Prostate gland (tissue), 2 donors: ENCODE measurements around the gene DDI1. TPM values are rescaled to one million over a fixed set of nuclear protein-coding genes. Genes with fewer than 3 reads are reported as not detected.

Experiments
- DNase-seq: peaks from one replicate; pipeline ENCODE4 v3.0.0-alpha.2; 2019; ENCODE audit warnings: low spot score
- H3K27ac ChIP-seq, 2 donors: fragments of 200-600 bp; sonication (generic); 2 replicates each; pipeline ENCODE4 v1.5.1; 2017 to 2019
- H3K27me3 ChIP-seq: fragments of 200-600 bp; sonication (generic); replicated peaks from 2 replicates; pipeline ENCODE4 v1.5.1; 2019; ENCODE audit not compliant: insufficient read depth
- H3K36me3 ChIP-seq, 2 donors: fragments of 200-600 bp; sonication (generic); 1 replicate in 1 of 2; 2 replicates in 1 of 2; pipeline versions ENCODE4 v1.5.1 to v1.8.1; 2017 to 2019
- H3K4me1 ChIP-seq: fragments of 200-600 bp; sonication (generic); replicated peaks from 2 replicates; pipeline ENCODE4 v1.5.1; 2019
- H3K4me3 ChIP-seq, 2 donors: fragments of 200-600 bp; sonication (generic); 2 replicates each; pipeline ENCODE4 v1.5.1; 2017 to 2019
- H3K9me3 ChIP-seq: fragments of 200-600 bp; sonication (generic); 2 replicates; pipeline ENCODE4 v1.5.1; 2017
- POLR2A ChIP-seq: fragments of 450-650 bp; IDR thresholded peaks from one replicate; pipeline ENCODE4 v1.6.1; 2016; ENCODE audit warnings: antibody characterized with exemption, mild to moderate bottlenecking
- POLR2AphosphoS5 ChIP-seq: sonication (generic); formaldehyde crosslinking; IDR thresholded peaks from one replicate; pipeline ENCODE4 v1.6.1; 2017; ENCODE audit warnings: antibody characterized with exemption
- whole genome bisulfite sequencing: methylation state at CpG from one replicate; pipeline ENCODE4 v1.1.5; 2018; 5-methylcytosine and 5-hydroxymethylcytosine counted together
- intact Hi-C: fragments of 100-400 bp; cut with DNase I; formaldehyde crosslinking; loops from one replicate; pipeline ENCODE4 v1.14.2; 2022
- total RNA-seq, 2 donors: library from RNA; depleted of rRNA; stranded (reverse); fragments of >200 nt; gene quantifications; one replicate each; pipeline ENCODE4 v1.1.0, GENCODE V29; 2016
- TF ChIP-seq, protein P1 (sequence below), 4 experiments: fragments of 200-600 bp in 2 of 4; fragments of 450-650 bp in 2 of 4; sonication (generic) in 2 of 4; IDR thresholded peaks; 1 replicate in 3 of 4; 2 replicates in 1 of 4; pipeline ENCODE4 v1.5.1; 2016 to 2019; ENCODE audit warnings: antibody characterized with exemption in 4 of 4, mild to moderate bottlenecking in 2 of 4, moderate library complexity in 2 of 4

Gene DDI1
- total RNA-seq, 2 donors from 2014 or later: 2.8 TPM; not detected in 1

GRCh38 chr11:104049116-104049515 lies 12.7 kb downstream of the DDI1 start:
- no peak for DNase-seq
- intact Hi-C loops: no loop called here
- no peaks in the 10 kb centered on the region for H3K27me3 ChIP-seq
- no peak overlapping the region for H3K27ac ChIP-seq
- no peaks in the 10 kb centered on the region for H3K9me3 ChIP-seq
- TF ChIP-seq, protein P1, sequence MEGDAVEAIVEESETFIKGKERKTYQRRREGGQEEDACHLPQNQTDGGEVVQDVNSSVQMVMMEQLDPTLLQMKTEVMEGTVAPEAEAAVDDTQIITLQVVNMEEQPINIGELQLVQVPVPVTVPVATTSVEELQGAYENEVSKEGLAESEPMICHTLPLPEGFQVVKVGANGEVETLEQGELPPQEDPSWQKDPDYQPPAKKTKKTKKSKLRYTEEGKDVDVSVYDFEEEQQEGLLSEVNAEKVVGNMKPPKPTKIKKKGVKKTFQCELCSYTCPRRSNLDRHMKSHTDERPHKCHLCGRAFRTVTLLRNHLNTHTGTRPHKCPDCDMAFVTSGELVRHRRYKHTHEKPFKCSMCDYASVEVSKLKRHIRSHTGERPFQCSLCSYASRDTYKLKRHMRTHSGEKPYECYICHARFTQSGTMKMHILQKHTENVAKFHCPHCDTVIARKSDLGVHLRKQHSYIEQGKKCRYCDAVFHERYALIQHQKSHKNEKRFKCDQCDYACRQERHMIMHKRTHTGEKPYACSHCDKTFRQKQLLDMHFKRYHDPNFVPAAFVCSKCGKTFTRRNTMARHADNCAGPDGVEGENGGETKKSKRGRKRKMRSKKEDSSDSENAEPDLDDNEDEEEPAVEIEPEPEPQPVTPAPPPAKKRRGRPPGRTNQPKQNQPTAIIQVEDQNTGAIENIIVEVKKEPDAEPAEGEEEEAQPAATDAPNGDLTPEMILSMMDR (IDR thresholded peaks at IDR 0.05): no peak
- no peak for TF ChIP-seq POLR2AphosphoS5
- no peak for TF ChIP-seq POLR2A
- H3K4me1 ChIP-seq: no peaks in the 10 kb centered on the region
- no peak overlapping the region for H3K4me3 ChIP-seq
- H3K36me3 ChIP-seq: no peaks in the 10 kb centered on the region
- 90% methylated on average over 4 of the region's 4 CpGs for WGBS

GRCh38 chr11:104051778-104052177 lies 15.3 kb downstream of the DDI1 start:
- WGBS: 85% methylated on average over 4 of the region's 4 CpGs
- no peaks in the 10 kb centered on the region for H3K4me1 ChIP-seq
- H3K27ac ChIP-seq: no peak overlapping the region
- intact Hi-C loops: no loop called here
- no peaks in the 10 kb centered on the region for H3K27me3 ChIP-seq
- no peak for DNase-seq
- no peaks in the 10 kb centered on the region for H3K9me3 ChIP-seq
- TF ChIP-seq, protein P1 (IDR thresholded peaks at IDR 0.05): no peak
- TF ChIP-seq POLR2A (no peak), POLR2AphosphoS5 (no peak)
- no peaks in the 10 kb centered on the region for H3K36me3 ChIP-seq
- H3K4me3 ChIP-seq: no peak overlapping the region

DNA sequence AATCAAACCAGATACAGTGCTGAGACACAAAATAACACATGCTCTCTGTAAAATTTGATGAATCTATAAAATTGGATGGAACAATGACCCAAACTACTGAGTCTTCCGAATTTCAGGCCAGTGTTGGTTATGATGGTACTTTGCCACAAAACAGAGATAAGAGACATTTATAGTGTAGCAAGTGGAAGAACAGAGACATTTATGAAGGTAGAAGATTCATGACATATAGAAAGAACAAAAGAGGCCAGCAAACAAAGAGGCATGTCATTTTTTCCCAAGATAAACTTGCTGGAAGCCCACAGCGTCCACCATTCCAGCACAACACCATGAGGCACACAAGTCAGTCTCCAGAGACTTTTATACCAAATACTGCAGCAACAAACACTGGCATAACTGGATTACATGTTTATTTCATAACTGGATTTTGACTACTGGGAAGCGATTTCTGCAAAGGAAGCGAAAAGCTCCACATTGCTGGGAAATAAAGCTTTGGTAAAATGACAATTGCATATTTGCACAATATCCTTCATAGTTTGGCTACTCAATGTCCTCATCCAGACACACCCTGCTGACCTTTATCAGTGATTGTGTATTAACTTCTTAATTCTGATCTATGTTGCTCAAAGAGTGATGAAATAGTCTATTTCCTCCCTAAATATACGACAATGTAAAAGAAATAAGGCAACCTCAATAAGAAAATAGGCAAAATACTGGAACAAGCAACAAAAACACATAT lies 17.5 kb downstream of the DDI1 start:
- WGBS: 57% methylated on average over 5 of the region's 5 CpGs
- no peaks in the 10 kb centered on the region for H3K36me3 ChIP-seq
- no peak overlapping the region for H3K4me3 ChIP-seq

DNA sequence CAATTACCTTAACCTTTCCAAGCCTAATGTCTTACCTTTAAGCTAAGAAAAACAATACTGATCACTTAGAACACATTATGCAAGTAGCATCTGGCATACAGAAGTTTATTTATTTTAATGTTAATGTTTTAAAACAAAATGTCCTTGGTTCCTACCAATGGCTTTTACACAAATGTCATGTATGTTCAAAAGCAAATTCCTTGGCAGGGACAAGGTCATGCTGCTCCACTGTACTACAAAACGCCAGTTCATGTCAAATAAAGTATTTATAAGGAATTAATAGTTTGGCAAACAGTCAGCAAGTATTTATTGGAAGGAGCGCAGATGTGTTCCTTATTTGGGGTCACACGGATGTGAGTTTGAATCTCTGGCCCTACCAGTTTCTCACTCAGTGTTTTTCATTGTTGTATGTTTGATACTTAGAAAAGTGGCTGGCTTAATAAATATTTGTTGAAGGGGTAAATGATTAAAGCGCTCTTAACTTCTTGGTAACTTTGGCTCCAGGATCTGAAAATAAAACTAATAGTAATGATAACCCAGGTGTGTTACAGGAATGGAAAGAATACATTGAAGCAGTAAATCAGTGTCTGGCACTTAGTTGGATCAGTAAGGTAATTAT lies 18.6 kb downstream of the DDI1 start:
- WGBS: 29% methylated on average over 4 of the region's 4 CpGs
- H3K9me3 ChIP-seq: no peaks in the 10 kb centered on the region
- H3K27ac ChIP-seq: no peak overlapping the region
- TF ChIP-seq POLR2A (no peak), POLR2AphosphoS5 (no peak)
- TF ChIP-seq, protein P1 (IDR thresholded peaks at IDR 0.05): no peak
- H3K4me3 ChIP-seq: no peak overlapping the region
- DNase-seq: no peak
- H3K27me3 ChIP-seq: no peaks in the 10 kb centered on the region
- no peaks in the 10 kb centered on the region for H3K36me3 ChIP-seq
- intact Hi-C loops: no loop called here
- H3K4me1 ChIP-seq: no peaks in the 10 kb centered on the region

More for the DNA sequence above, 17.5 kb downstream of the DDI1 start:
- Histone ChIP-seq H3K4me1 (no peaks in the 10 kb centered on the region), H3K27me3 (no peaks in the 10 kb centered on the region), H3K9me3 (no peaks in the 10 kb centered on the region), H3K27ac (no peak overlapping the region)
- TF ChIP-seq POLR2A: no peak
- TF ChIP-seq, protein P1 (IDR thresholded peaks at IDR 0.05): no peak
- no peak for TF ChIP-seq POLR2AphosphoS5
- no peak for DNase-seq
- intact Hi-C loops: no loop called here

DNA sequence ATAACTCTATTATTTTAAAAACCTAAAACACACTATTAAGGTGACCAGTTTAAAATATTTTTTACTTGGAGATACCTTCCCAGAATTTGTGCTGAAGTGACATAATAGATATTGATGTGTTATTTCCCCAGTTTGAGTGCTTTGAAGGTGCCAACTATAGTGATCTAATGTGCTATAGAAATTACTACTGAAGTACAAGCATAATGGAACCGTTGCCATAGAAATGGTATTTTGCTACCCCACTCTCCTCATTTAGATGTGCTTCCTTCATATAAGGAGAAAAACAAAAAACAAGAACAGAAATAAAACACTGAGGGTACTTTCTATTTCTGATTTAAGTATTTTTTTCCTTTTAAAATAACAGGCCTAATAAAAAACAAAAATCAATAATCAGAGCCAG lies 19.2 kb downstream of the DDI1 start:
- H3K27ac ChIP-seq: no peak overlapping the region
- no peaks in the 10 kb centered on the region for H3K9me3 ChIP-seq
- no peaks in the 10 kb centered on the region for H3K4me1 ChIP-seq
- WGBS: 86% methylated on average over 1 of the region's 1 CpG
- no peak for DNase-seq
- intact Hi-C loops: no loop called here
- H3K27me3 ChIP-seq: no peaks in the 10 kb centered on the region
- H3K4me3 ChIP-seq: no peak overlapping the region
- no peaks in the 10 kb centered on the region for H3K36me3 ChIP-seq
- TF ChIP-seq, protein P1 (IDR thresholded peaks at IDR 0.05): no peak
- no peak for TF ChIP-seq POLR2AphosphoS5
- TF ChIP-seq POLR2A: no peak
